Measurements from ENCODE around the gene SELENOH.

The SELENOH gene

DNA sequence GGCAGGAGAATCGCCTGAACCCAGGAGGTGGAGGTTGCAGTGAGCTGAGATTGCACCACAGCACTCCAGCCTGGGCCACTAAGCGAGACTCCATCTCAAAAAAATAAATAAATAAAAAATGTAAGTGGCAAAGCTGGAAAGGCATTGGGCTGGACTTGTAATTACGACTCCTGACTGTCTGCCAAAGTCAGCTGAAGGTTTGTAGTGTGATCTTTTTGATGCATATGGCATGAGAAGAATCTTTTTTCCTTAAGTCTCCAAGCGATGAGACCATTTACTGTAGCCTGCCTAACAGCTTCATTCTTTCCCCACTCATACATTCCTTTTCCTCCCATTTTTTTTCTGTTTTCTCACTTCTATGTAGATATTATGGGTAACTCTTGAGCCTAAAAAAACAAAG lies 45.1 kb downstream of the SELENOH start:
- no peak for DNase-seq

DNA sequence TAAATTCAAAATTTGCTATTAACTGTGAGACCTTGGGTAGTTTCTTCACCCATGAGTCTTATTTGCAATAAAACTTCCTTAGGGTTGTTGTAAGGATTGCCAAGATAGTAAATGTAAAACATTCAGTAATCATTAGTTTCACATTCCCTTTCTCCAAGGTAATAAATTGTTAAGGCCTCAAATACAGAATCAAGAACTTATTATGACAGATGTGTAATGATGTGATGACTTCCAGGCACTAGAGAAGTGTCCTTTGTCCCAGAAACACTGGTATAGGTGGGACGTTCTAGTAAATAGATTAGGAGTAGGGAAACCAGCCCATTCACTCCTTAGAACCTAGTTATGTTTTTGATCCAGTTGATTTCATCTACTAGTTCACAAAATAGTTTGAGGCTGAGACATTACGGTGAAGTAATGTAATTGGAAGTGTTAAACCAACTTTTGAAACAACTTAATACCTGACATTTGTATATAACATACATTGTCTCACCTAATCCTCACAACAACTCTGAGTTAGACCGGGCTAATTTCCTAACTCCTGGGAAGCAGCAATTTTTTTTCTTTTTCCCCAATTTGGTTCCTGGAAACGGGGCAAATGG lies 45.8 kb downstream of the SELENOH start:
- no peak for DNase-seq

DNA sequence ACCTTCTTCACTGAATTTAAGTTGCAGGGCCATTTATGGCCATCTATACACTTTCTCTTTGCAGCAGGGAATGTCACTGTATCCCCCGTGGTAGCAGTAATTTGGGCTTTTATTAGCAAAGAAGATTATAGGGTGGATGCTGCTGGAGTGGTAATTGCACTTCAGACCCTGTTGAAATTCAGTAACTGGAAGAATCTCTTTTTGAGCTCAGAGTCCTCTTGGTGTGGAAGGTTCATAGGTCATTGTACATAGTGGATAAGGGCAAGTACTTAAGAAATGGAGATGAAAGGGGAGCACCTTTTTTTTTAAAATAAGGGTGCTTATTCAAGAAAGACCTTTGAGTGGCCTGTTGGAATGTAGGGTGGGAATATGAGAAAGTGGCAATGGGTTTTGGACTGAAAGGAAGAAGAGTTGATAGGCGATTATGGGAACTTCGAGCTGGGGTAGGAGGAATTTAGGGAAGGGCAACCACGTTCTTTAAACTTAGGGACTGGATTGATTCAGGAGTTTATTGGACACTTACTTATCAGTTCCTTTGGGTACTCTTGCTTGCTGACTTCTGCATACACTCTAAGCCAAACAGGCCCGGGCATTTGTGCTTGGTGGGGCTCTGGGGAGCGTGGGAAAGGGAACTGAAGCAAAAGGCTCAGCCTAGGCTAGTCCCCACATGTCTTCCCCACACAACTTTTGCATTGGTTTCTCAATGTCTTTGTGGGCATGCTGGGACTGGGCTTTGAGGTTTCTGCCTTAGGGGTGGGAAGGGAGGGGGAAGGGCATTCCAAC lies 46.8 kb downstream of the SELENOH start:
- DNase-seq, result no peak

DNA sequence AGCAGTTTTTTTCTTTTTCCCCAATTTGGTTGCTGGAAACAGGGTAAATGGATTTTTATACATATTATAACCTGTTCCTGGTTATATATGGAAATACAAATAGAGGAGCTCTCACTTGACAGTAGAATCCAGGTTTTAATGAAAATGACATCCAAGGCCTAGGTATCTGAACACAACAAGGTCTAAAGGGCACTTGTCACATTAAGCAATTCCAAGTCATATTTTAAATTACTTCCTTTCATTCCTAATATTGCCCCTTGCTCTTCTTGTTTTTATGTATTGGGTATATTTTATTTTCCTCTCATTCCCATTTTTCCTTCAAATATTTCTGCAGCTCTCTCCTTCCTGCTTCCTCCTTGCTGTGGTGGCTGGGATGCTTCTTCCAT lies 47.4 kb downstream of the SELENOH start:
- DNase-seq, result no peak

DNA sequence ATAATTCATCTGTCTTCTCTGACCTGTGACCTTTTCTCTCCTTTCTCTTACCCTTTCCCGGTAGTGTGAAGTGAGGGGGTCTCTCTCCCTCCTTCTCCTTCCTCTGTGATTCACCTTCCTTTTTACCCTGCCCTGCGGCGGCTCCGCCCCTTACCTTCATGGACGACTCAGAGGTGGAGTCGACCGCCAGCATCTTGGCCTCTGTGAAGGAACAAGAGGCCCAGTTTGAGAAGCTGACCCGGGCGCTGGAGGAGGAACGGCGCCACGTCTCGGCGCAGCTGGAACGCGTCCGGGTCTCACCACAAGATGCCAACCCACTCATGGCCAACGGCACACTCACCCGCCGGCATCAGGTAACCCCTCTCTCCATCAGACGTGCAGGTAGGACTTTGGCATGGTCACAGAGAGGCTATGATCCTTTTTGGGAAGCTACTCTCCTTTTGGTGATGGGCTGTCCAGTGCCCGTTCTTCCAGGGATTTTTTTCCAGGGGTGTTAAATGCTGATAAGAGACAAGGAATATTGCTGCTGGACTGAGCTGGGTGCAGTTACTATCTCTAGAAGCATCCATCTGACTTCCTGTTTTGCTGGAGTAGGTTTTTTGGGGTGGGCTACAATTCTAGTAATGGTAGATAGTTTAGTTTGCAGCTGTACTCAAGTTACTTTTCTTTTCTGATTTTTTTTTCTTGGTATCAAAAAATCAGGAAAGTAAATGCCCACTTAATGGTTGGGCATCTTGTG lies 50.2 kb downstream of the SELENOH start:
- DNase-seq, result no peak

DNA sequence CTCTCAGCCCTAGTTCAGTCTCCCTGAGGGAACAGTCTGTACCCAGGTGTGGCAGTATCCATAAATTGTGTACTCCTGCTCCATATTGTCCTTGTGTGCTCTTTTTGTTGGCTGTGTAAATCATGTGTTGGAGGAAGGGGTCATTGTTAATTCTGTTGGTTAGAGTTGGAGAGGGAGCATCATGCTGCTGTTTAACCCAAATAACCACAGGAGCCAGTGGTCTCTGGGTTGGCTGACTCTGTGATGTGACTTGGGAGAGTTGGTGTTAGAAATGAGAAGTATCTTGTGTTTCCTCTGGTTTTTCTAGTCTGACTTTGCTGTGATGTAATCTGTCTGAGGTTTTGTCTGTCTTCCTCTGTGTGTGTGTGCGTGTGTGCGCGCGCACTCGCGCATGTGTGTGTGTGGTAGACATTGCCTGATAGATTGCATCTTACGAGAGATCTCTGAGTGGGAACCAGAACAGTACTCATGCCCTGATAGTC lies 50.8 kb downstream of the SELENOH start:
- DNase-seq, result peak; percentile 69 to 85

DNA sequence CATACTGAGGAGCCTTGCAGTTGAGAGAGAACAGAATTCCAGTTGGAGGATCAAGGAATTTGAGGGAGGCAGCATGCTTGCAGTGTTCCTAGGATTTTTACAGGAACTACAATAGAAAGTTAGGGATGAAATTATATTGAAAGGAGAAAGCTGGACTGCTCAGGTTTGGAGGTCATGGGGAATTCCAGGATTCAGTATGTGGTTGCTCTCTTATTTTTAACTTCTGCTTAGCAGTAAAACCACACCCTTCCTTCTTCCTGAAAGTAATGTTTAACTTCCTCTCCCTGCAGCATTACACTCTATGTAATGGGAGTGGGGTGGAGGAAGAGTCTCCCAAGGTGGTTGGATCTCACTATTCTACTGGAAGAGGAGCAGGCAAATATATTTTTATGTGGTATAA lies 51.6 kb downstream of the SELENOH start:
- DNase-seq, result no peak

All from stimulated activated CD4-positive, alpha-beta T cell treated with anti-CD3 and anti-CD28 coated beads, Interleukin-4, amount 100 ng/mL, for 4 hours (primary cell).